Kidney (tissue), 14 donors: ENCODE measurements around the gene RGS6. TPM values are rescaled to one million over a fixed set of nuclear protein-coding genes. Genes with fewer than 3 reads are reported as not detected.

Experiments used
- DNase-seq, 5 donors: peaks; one replicate each; pipeline ENCODE4 v3.0.0-alpha.2; 2013 to 2020
- FAIRE-seq: peaks from 2 replicates; lab custom pipeline; 2012; peaks lifted over from hg19 to GRCh38; lab: Jason Lieb, UNC
- H3K27ac ChIP-seq, 2 donors: one replicate each; pipeline ENCODE4 v1.7.0; 2013; ENCODE audit warnings: low read depth in 2 of 2, low read length in 2 of 2, inconsistent platforms in 1 of 2
- H3K27me3 ChIP-seq: one replicate; pipeline ENCODE4 v1.7.1; 2013; ENCODE audit warnings: low read length, inconsistent platforms; ENCODE audit not compliant: control insufficient read depth, insufficient read depth
- H3K36me3 ChIP-seq, 3 donors: one replicate each; pipeline versions ENCODE4 v1.7.0 to v1.7.1; 2013; ENCODE audit warnings: low read length in 3 of 3, control low read depth in 1 of 3, inconsistent platforms in 1 of 3; ENCODE audit not compliant: insufficient read depth in 3 of 3, control insufficient read depth in 2 of 3
- H3K4me1 ChIP-seq, 3 donors: one replicate each; pipeline versions ENCODE4 v1.7.0 to v1.7.1; 2013; ENCODE audit warnings: low read length in 3 of 3, inconsistent platforms in 1 of 3, low read depth in 1 of 3; ENCODE audit not compliant: control insufficient read depth in 2 of 3, insufficient read depth in 2 of 3
- H3K4me3 ChIP-seq, 3 donors: one replicate each; pipeline versions ENCODE4 v1.7.0 to v1.8.1; 2013; ENCODE audit warnings: low read length in 3 of 3, control low read depth in 1 of 3, inconsistent platforms in 1 of 3
- H3K9ac ChIP-seq, 3 donors: one replicate each; pipeline versions ENCODE4 v1.7.0 to v1.7.1; 2013; ENCODE audit warnings: low read length in 3 of 3, control low read depth in 1 of 3, inconsistent platforms in 1 of 3
- H3K9me3 ChIP-seq, 3 donors: one replicate each; pipeline versions ENCODE4 v1.7.0 to v1.7.1; 2013; ENCODE audit warnings: low read length in 3 of 3, control low read depth in 1 of 3, inconsistent platforms in 1 of 3; ENCODE audit not compliant: control insufficient read depth in 2 of 3, insufficient read depth in 1 of 3
- intact Hi-C: fragments of 100-400 bp; cut with DNase I; formaldehyde crosslinking; loops from one replicate; pipeline ENCODE4 v1.11.1; 2022
- polyA plus RNA-seq: library from polyadenylated mRNA; stranded (reverse); fragments of 350-450 nt; fragmentation: Illumina TruSeq; extraction: RNeasy Lipid Tissue Mini Kit (QIAGEN cat#74804); gene quantifications from one replicate; pipeline ENCODE4 v1.2.3, GENCODE V29; 2014; ENCODE audit warnings: low read depth, low replicate concordance; ENCODE audit not compliant: insufficient read depth
- total RNA-seq: library from RNA; stranded (reverse); fragmentation: NEBNext Ultra II Directional; extraction: Animal tissue kit (Norgen Biotek cat#: 25700); gene quantifications from one replicate; pipeline ENCODE4 v1.2.1, GENCODE V29; 2021
- TF ChIP-seq, protein P1 (sequence below): IDR thresholded peaks from 3 replicates; pipeline ENCODE4 v1.5.1; 2012; ENCODE audit warnings: mild to moderate bottlenecking, moderate library complexity, borderline replicate concordance; ENCODE audit not compliant: insufficient read depth; ENCODE audit errors: extremely low read depth
- donor health status: control.
- donor health status: control.
- donor health status: control.
- donor health status: control.
- donor health status: control.
- donor health status: DM: yes; HTN: yes; CAD: no.
- donor health status: Normal renal cell carcinoma (clear cell type).

The RGS6 gene
- total and polyA plus RNA-seq, 2 donors from 2014 or later, result 1.1 to 1.4 TPM

DNA sequence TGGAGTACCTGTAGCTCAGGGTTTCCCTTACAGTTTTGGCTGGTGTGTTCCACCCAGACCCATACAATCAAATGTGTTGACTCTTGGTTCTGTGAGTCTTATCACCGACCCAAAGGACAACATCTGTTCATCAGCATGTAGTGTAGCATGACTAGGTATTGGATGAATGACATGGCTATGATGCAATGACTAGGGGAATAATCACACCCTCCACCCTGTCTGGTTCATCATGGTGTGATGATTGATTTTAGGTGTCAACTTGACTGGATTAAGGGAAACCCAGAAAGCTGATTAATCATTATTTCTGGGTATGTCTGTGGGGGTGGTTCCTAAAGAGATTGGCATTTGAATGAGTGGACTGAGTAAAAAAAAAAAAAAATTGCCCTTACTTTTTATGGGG lies 650.4 kb downstream of the RGS6 start:
- no peak for FAIRE-seq

DNA sequence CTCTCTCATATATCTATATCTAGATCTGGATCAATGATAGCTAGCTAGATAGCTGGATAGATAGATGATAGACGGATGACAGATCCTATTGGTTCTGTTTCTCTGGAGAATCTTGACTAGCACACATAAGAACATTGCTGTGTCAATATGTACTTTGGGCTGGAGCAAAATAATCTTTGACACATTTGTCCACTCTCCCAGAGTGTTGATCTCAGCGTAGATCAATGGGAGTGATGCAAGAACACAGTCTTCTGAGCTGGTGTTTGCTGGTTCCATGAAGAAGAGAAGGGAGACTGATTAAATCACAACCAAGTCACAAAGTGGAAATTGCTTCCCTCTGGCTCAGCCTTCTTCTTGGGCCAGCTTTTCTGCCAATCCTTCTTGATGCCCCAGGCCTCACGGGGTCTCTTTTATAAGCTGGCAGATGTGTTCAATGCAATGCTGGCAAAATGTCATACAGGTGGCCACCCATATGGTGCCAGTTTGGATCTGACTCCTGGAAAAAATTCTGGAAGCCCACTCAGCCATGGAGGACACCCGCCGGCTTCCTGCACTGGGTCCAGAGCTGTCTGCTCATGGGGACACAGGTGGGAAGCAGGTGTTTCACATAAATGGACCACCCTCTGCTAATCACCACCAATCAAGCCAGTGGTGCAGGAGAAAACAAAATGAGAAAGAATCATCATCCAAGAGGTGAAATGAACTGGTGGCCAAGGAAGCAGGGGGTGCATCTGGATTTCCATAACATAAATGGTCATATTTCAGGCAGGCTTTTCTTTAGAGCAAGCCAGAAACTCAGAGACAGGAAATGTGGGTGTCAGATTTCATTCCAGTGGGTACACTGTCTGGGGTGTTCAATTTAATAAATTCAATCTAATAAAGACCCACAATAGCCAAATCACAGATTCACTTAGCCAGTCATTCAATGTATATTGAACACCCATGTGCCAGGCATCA lies 651.4 kb downstream of the RGS6 start:
- no peaks in the 10 kb centered on the region for H3K9me3 ChIP-seq
- TF ChIP-seq, protein P1, sequence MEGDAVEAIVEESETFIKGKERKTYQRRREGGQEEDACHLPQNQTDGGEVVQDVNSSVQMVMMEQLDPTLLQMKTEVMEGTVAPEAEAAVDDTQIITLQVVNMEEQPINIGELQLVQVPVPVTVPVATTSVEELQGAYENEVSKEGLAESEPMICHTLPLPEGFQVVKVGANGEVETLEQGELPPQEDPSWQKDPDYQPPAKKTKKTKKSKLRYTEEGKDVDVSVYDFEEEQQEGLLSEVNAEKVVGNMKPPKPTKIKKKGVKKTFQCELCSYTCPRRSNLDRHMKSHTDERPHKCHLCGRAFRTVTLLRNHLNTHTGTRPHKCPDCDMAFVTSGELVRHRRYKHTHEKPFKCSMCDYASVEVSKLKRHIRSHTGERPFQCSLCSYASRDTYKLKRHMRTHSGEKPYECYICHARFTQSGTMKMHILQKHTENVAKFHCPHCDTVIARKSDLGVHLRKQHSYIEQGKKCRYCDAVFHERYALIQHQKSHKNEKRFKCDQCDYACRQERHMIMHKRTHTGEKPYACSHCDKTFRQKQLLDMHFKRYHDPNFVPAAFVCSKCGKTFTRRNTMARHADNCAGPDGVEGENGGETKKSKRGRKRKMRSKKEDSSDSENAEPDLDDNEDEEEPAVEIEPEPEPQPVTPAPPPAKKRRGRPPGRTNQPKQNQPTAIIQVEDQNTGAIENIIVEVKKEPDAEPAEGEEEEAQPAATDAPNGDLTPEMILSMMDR, result no peak
- H3K27me3 ChIP-seq, result no peaks in the 10 kb centered on the region
- no peak overlapping the region for H3K9ac ChIP-seq
- no peaks in the 10 kb centered on the region for H3K4me1 ChIP-seq
- no peaks in the 10 kb centered on the region for H3K36me3 ChIP-seq
- no peak for FAIRE-seq
- intact Hi-C loops, result no loop called here
- no peak overlapping the region for H3K27ac ChIP-seq
- H3K4me3 ChIP-seq, result no peak overlapping the region
- DNase-seq, result no peak

More for the DNA sequence above, 650.4 kb downstream of the RGS6 start:
- DNase-seq, result no peak
- intact Hi-C loops, result no loop called here
- H3K4me1 ChIP-seq, result no peaks in the 10 kb centered on the region
- no peak overlapping the region for H3K27ac ChIP-seq
- H3K9ac ChIP-seq, result no peak overlapping the region
- H3K9me3 ChIP-seq, result no peaks in the 10 kb centered on the region
- H3K27me3 ChIP-seq, result no peaks in the 10 kb centered on the region
- H3K4me3 ChIP-seq, result no peak overlapping the region
- no peaks in the 10 kb centered on the region for H3K36me3 ChIP-seq
- TF ChIP-seq, protein P1, result no peak

DNA sequence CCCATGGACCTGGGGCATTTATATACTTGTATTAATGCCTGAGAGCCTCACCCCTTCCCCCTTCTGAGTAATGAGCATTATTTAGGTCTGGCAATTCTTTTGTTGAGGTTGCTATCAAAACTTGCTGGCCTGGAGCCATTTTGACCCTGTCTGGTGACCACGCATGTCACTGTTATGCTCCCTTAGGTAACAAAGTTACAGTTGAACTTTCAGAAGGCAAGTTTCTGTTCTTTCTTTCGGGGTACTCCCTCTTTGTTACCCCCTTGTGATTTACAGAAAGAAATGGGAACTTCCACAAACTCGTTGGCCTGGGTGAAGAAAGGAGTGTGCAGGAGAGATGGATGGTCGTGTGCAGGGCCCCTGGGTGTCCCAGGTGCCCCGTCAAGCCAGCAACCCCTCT lies 656.3 kb downstream of the RGS6 start:
- no peak for FAIRE-seq
- intact Hi-C loops, result no loop called here
- TF ChIP-seq, protein P1, result no peak

More for the DNA sequence above, 656.3 kb downstream of the RGS6 start:
- no peak overlapping the region for H3K27ac ChIP-seq
- no peak for DNase-seq
- H3K9me3 ChIP-seq, result no peaks in the 10 kb centered on the region
- no peak overlapping the region for H3K9ac ChIP-seq
- H3K27me3 ChIP-seq, result no peaks in the 10 kb centered on the region
- no peaks in the 10 kb centered on the region for H3K36me3 ChIP-seq
- no peak overlapping the region for H3K4me3 ChIP-seq
- H3K4me1 ChIP-seq, result no peaks in the 10 kb centered on the region
